GF-D8 (cell line): ENCODE results near the gene MMEL1.

Source experiments
- DNase-seq: peaks from one replicate; lab custom pipeline; 2025; lab: John Stamatoyannopoulos, UW

Gene MMEL1

DNA sequence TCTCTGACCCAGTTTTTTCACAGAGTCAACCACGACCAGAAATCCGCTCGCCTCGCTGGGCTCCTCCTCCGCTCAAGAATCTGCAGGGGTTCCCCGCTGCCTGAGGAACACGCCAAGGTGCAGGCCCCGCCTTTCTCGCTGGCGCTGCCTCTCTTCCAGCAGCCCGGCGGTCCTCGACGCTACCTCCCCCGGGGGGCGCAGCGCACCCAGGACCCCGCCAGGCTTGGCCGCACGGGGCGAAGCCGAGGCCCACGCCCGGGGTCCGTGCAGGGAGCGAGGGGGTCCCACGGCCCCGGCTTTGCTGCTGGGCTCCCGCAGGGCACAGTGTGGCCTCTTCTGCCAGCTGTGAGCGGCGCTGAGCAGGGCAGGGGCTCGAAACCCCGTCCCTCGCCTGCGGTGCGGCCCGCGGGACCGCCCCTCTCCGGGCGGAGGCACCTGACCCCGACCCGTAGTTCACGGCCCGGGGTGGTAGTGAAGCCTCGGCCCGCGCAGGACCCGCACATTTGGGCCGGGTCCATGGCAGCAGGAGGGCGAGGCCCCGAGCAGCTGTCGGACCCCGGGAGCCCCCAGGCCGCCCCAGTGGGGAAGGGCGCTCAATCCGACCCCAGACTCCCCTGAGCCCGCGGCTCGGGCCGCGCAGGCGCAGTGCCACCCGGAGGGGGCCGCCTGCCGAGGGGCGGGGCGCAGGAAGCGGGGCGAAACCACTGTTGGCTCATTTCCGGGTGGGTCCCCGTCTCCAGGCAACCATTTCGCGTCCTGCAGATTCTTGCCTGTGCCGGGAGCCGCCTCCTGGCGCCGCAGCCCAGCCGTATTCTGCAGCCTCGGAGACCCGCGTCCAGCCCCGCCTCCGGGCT, 10.0 kb upstream of the MMEL1 start:
- peak; percentile 70 for DNase-seq

DNA sequence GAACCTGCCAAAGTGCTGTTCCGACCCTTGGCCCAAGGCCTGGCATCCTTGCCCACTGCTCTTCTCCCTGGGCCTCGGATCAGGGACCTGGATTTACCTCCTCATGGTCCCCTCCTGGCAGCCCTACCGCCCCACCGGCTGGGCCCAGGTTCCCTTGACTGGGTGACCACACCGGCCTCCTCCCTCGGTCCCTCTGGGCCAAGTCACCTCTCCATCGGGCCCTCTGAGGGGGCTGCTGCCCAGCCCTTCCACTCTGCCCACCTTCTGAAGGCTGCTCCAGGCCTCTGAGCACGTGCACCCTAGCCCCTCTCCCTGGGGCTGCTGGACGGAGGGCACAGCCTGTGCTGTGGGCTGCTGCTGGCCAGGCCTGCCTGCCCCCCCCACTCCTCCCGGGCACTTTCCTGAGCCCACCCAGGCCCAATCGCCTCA, 9.3 kb upstream of the MMEL1 start:
- no peak for DNase-seq

DNA sequence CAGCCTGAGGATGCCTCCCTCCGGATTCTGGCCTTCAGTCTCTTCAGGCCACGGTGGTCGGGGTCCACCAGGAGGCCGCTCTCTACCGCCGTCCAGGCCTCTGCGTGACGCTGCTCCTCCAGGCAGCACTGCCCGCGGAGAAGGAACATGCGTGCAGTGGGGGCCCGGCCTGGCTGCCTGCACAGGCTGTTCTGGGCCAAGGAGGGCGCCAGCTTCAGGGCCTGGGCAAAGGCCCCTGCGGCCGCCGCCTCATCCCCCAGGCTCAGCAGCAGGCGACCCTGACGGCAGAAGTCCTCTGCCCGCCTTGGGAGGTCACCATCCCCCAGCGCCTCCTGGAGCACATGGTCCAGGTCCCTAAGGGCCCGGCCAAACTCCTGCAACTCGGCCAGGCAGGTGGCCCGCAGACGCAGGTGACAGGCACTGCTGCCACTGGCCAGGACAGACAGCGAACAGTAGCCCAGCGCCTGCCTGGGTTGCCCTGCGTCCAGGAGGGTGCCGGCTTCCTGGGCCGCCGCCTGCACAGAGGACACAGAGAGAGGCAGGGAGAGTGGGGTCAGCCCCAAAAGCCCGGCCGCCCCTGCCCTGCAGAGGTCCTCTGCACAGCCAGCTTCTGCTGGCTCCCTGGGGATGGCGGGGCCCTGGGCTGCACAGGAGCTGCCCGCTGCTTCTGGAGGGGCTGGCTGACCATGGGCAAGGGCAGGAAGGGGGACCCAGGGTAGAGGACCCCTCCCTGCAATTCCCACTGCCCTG, 8.7 kb upstream of the MMEL1 start:
- DNase-seq: no peak

DNA sequence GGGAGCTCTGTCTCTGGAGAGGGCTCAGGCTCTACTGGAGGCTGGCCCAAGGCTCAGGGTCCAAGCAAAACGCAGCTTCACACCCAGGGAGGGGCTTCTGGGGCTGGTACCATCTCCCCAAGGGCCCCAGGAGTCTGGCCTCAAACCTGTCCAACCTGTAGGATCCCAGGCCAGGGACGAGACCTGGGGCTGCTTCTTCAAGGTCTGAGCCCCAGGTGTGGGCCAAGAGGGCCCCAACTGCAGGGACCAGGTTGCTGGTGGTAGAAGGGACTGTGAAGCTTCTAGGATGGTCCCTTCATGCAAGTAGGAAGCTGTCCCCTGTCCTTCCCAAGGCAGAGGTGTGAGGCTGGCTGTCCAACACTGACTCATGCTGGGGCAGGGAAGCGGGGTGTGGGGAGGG, 7.8 kb upstream of the MMEL1 start:
- DNase-seq: no peak

DNA sequence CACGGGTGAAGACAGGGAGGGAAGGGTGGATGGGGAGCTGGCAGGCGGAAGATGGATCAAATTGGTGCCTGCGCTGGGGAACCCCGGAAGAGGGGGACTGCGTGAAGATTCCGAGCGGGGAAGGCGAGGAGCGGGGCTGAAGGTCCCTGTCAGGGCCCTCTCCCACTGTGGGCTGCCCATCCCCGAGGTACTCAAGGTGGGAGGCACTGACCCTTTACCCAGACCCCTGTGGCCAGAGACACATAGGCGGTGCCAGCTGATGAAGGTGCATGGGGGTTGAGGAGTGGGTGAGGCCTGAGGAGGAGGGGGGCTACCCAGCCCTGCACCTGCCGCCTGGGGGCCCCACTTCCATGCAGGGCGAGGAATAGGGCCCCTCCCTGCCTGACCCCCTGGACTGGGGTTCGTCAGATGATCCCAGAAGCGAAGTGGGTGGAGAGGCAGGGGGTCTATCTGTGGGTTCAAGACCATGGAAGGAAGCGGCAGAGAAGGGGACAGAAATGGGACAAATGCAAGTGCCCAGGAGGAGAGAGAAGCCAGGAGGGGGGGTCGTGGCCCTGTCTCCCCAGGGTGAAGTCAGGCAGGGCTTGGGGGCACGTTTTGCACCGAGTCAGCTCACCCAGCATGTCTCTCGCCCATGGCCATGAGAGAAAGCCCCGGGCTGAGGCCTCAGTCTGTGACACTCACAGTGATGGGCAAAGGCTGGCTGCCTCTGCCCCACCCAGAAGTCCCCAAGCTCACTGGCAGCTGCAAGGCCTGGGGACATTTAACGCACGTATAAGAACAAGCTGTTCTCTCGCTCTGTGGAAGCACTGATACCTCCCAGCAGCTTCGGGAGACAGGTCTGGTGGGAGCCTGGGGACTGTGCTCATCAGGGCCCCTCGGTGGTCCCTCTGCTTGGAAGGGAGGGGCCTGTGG, 7.0 kb upstream of the MMEL1 start:
- no peak for DNase-seq

DNA sequence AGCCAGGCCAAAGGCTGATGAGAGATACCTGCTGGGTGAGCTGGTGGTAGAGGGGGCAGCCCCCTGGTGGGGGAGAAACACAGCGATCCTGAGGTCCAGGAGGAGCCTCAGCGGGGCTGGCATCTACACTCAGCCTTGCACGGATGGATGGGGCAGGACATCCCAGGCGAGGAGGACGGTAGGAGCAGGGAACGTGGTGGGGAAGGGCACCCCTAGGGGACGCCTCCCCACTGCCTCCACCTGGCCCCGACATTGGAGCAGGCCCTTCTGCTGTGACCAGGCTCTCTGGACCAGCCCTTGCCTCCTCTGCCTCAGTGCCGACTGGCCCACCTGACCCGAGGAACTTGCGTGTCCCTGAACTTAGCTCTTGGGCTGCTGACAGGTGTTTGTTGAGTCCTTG, 6.4 kb upstream of the MMEL1 start:
- DNase-seq: no peak

DNA sequence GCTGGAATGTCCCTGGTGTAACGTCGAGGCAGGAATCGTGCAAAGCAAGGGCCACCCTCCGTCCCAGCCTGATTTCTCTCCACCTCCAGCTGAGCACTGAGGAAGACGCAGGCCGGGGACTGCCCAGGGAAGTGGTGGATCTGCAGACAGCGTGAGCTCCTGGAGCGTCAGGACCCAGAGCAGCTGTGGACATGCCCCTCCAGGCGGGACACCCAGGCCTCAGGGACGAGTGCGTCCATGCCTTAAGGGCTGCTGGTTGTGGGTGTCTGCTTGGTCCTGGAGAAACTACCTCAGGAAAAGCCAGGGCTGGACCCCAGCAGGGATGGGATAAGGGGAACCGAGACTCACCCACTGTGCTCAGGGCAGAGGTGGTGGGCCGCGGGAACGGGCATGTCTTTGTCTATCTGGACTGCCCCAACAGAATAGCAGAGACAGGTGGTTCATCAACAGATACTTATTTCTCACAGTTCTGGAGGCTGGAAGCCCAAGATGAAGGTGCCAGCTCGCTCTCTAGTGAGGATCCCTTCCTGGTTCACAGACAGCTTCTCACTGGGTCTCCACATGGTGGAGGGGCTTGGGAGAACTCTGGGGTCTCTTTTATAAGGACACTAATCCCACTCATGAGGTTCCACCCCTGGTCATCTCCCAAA, 5.8 kb upstream of the MMEL1 start:
- DNase-seq: no peak

DNA sequence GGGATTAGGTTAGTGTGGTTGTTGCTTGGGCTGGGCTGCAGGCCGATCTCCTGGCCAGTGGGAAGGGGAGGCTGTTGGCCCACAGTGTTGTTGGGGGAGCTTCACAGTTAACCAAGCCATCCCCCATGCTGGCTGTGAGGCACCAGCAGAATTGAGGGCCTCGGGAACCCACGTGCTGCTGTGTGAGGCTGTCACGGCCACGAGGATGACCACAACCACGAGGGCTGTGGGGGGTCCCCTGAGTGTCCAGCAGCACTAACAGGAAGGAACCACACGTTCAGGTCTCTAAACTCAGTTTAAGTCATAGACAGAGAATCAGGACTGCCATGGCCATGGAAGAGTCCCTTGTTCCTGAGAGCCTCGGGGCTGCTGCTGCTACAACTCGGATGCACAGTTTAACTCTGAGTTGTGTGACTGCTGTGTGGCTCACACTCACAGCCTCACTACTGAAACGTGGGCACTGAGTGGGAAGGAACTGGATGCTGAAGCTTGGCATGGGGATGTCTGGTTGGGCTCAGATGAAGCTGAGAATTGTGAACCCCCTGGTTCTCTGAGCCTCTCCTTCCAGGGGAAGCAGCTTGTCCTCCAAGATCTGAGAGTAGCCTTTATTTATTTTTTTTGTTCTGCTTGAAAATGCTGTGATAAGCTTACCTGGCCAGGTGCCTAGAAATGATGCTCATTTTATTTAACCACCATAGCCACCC, 4.8 kb upstream of the MMEL1 start:
- no peak for DNase-seq

DNA sequence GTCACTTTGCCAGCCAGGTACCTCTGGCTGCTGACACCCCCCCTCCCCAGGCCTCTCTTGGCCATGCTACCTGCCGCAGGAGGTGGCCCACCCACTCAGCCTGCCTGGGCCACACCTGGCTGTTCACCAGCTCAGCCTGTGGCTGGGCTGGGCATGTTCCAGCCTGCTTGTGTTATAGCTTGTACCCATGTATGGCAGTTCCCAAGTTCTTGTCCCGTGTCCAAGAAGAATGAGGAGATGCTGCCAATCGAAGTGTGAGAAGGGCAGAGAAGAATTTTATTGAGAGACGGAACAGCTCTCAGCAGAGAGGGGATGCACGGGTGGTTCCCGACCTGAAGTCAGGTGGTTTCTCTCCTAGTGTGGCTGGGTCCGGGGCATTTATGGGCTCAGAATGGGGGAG, 3.9 kb upstream of the MMEL1 start:
- DNase-seq: no peak

GRCh38 chr1:2635361-2636010, 2.7 kb upstream of the MMEL1 start:
- no peak for DNase-seq

GRCh38 chr1:2633936-2634491, 1.2 kb upstream of the MMEL1 start:
- DNase-seq: no peak

DNA sequence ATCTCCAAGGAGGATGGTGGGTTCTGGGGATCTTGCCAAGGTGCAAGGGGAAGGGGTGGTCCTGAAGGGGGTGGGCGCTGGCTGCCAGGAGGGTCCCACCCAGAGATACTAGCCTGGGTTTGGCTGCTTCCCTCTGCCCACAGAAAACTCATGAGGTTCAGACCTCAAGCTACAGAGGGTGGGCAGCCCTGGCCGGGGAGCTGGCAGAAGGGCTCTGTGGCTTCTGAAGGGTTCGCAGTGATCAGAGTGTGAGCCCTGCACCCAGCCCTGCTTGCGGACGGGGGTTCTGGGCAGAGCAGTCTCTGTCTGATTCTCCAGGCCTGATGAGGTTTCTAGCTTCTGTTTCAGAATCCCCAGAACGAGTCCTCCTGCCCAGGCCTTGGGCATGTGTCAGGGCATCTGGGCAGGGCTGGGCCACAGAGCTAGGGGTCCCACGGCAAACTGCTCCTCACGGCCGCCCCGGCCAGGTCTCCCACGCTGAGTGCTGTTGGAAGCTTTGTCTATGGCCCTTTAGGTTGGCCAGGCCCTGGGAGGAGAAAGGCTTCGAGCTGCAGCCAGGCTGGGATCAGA, 635 bp upstream of the MMEL1 start:
- no peak for DNase-seq

GRCh38 chr1:2632051-2632430, 775 bp downstream of the MMEL1 start:
- DNase-seq: no peak

GRCh38 chr1:2631136-2632050, 1.4 kb downstream of the MMEL1 start:
- DNase-seq: no peak

DNA sequence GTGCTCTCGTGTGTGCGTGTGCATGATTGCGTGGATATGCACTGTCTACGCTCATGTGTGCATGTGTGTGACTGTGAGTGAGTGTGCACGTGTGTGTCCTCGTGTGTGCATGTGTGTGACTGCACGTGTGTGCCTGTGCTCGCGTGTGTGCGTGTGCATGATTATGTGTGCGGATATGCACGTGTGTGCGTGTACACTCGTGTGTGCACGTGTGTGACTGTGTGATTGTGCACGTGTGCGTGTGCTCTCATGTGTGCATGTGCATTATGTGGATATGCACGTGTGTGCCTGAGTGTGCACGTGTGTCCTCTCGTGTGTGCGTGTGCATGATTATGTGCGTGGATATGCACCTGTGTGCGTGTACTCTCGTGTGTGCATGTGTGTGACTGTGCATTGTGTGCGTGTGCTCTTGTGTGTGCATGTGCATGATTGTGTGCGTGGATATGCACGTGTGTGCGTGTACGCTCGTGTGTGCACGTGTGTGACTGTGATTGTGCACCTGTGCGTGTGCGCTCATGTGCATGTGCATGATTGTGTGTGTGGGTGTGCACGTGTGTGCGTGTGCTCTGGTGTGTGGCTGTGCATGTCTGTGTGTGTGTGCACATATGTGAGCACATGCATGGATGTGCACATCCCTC, 2.2 kb downstream of the MMEL1 start:
- no peak for DNase-seq

DNA sequence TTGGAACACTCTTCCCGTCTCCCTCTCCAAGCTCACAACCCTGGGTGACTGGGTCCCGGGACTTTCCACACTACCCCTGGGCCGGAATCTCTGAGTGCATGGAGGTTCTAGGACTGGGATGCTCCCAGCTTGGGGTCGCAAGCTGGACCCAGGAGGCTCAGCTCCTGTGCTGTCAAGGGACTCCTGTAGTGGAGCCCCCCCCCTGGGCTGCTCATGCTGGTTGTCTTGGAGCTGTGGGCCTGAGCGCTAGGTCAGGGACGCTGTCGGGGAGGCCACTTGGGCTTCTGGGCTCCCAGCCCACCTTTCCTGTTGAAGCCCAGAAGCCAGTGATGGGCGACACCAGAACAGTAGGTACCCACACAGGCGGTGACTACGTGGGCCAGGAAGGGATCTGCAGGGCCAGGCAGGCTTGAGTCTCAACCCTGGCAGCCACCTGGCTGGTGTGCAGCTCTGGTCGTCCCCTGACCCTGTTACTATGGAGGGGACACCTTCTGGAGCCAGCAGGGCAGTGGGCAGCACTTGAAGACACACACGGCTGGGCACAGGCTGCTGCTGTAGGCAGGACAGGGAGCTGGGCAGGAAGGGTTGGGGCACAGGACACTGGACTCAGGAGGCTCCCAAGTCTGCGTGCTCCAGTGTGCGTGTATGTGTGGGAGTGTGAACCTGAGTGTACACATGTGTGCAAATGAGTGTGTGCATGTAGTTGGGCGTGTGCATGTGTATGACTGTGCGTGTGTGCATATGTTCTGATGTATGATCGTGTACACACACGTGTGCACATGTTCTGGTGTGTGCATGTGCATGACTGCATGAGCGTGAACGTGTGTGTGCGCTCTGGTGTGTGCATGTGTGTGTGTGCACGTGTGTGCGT, 3.0 kb downstream of the MMEL1 start:
- no peak for DNase-seq

GRCh38 chr1:2628933-2629626, 3.7 kb downstream of the MMEL1 start:
- DNase-seq: no peak
